ENCODE measurements around the gene SLC35E4. TPM values are rescaled to one million over a fixed set of nuclear protein-coding genes. Genes with fewer than 3 reads are reported as not detected.

The SLC35E4 gene
- total RNA-seq, 4 donors from 2014 or later: 0.29 to 11.7 (median 3.0) TPM

GRCh38 chr22:30636226-30637077 is 871 bp downstream of the SLC35E4 start:
- Histone ChIP-seq H3K36me3 (no peaks in the 10 kb centered on the region), H3K27me3 (no peaks in the 10 kb centered on the region), H3K27ac (peak overlapping the region; percentile 97 to 99), H3K9me3 (no peaks in the 10 kb centered on the region), H3K4me3 (peak overlapping the region; percentile 44 to 71), H3K4me1 (peaks cover 0 to 19% of the 10 kb centered on the region in 2 donors)
- peak; percentile 27 to 31 for DNase-seq
- no peak for TF ChIP-seq POLR2A (IDR thresholded peaks at IDR 0.05)
- TF ChIP-seq, protein P1, sequence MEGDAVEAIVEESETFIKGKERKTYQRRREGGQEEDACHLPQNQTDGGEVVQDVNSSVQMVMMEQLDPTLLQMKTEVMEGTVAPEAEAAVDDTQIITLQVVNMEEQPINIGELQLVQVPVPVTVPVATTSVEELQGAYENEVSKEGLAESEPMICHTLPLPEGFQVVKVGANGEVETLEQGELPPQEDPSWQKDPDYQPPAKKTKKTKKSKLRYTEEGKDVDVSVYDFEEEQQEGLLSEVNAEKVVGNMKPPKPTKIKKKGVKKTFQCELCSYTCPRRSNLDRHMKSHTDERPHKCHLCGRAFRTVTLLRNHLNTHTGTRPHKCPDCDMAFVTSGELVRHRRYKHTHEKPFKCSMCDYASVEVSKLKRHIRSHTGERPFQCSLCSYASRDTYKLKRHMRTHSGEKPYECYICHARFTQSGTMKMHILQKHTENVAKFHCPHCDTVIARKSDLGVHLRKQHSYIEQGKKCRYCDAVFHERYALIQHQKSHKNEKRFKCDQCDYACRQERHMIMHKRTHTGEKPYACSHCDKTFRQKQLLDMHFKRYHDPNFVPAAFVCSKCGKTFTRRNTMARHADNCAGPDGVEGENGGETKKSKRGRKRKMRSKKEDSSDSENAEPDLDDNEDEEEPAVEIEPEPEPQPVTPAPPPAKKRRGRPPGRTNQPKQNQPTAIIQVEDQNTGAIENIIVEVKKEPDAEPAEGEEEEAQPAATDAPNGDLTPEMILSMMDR (IDR thresholded peaks at IDR 0.05): no peak
- intact Hi-C loops (cut with DNase I; ENCODE audit: low total_unique reads): no loop called here

- peaks cover 0 to 19% of the 10 kb centered on the region in 2 donors for H3K4me1 ChIP-seq
- intact Hi-C loops (cut with DNase I; ENCODE audit: low total_unique reads): no loop called here
- H3K27me3 ChIP-seq: no peaks in the 10 kb centered on the region
- no peak overlapping the region for H3K27ac ChIP-seq
- H3K9me3 ChIP-seq: no peaks in the 10 kb centered on the region
- DNase-seq: no peak
- H3K36me3 ChIP-seq: no peaks in the 10 kb centered on the region
- TF ChIP-seq, protein P1 (IDR thresholded peaks at IDR 0.05): no peak
- TF ChIP-seq POLR2A (IDR thresholded peaks at IDR 0.05): no peak
- H3K4me3 ChIP-seq: no peak overlapping the region
Observed at GRCh38 chr22:30637701-30638114, 2.1 kb downstream of the SLC35E4 start.

DNA sequence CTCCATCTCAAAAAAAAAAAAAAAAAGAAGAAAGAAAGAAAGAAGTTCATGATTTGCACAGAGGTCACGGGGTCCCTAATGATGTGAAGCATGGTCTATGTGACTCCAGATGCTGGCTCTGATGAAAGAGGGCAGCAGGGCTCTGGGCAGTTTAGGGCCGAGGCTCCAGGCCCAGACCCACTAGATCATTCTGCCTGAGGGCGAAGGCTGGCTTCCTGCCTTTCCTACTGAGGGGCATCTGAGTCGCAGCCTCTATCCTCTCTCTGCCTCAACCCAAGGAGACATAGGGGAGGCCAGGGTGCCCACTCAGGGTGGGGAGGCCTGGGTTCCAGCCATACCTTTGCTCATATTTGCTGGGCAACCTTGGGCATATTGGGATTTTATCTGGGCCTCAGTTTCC is 4.8 kb downstream of the SLC35E4 start:
- no peaks in the 10 kb centered on the region for H3K9me3 ChIP-seq
- DNase-seq: no peak
- TF ChIP-seq POLR2A (IDR thresholded peaks at IDR 0.05): no peak
- TF ChIP-seq, protein P1 (IDR thresholded peaks at IDR 0.05): no peak
- H3K27ac ChIP-seq: no peak overlapping the region
- intact Hi-C loops (cut with DNase I; ENCODE audit: low total_unique reads): no loop called here
- no peaks in the 10 kb centered on the region for H3K36me3 ChIP-seq
- peaks cover 0 to 10% of the 10 kb centered on the region in 2 donors for H3K4me1 ChIP-seq
- no peak overlapping the region for H3K4me3 ChIP-seq
- no peaks in the 10 kb centered on the region for H3K27me3 ChIP-seq

- Histone ChIP-seq H3K9me3 (no peaks in the 10 kb centered on the region), H3K27me3 (no peaks in the 10 kb centered on the region), H3K4me1 (peaks cover 0 to 10% of the 10 kb centered on the region in 2 donors), H3K27ac (no peak overlapping the region), H3K36me3 (no peaks in the 10 kb centered on the region), H3K4me3 (no peak overlapping the region)
- DNase-seq: no peak
- intact Hi-C loops (cut with DNase I; ENCODE audit: low total_unique reads): no loop called here
- TF ChIP-seq POLR2A (IDR thresholded peaks at IDR 0.05): no peak
- TF ChIP-seq, protein P1 (IDR thresholded peaks at IDR 0.05): no peak
Observed at GRCh38 chr22:30640839-30641430, 5.4 kb downstream of the SLC35E4 start.

All from uterus (tissue), 4 donors.